GM19351 (cell line): ENCODE results near the gene RGL2.

Experiments
- ATAC-seq: cut with Tn5 transposase; IDR thresholded peaks from one replicate; pipeline ENCODE4 v1.9.1; 2021; ENCODE audit warnings: mild to moderate bottlenecking, moderate library complexity; ENCODE audit not compliant: unreplicated experiment

Gene RGL2

GRCh38 chr6:33241968-33242367, 56.8 kb downstream of the RGL2 start:
- no peak for ATAC-seq
